ENCODE measurements around the gene PIGK.
A peak's percentile ranks its signal among the peaks of the same experiment; 100 is the strongest.

Gene PIGK

DNA sequence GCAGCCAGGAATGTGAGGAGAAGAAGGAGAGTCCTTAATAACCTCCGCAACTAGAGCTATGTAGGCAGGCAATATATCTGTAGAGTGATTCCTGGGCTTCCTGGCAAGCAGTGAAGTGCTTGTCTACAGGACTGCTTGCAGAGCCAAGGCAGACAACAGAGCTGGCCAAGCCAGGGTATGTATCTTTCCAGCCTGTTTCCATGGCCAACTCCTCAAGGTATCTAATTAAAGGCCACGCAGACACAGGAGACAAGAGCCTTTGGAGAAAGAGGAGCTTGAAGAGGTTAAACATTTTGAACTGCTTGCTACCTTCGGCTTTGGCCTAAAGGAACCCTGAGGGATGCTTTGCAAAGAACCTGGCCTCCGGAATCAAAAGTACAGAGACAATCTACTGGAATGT, 137.4 kb downstream of the PIGK start:
- Histone ChIP-seq H3K4me3 (ENCODE audit: severe bottlenecking) (no peak overlapping the region), H3K4me1 (ENCODE audit: insufficient read depth, poor library complexity, severe bottlenecking) (no peaks in the 10 kb centered on the region), H3K27ac (ENCODE audit: poor library complexity, severe bottlenecking) (no peak overlapping the region), H3K27me3 (ENCODE audit: insufficient read depth, poor library complexity, severe bottlenecking) (no peaks in the 10 kb centered on the region), H3K9me3 (ENCODE audit: severe bottlenecking) (no peaks in the 10 kb centered on the region), H3K36me3 (ENCODE audit: low read depth) (no peaks in the 10 kb centered on the region)
- ATAC-seq (ENCODE audit: low read depth) (no peak), DNase-seq (ENCODE audit: low spot score) (no peak)
- TF ChIP-seq, protein P1, sequence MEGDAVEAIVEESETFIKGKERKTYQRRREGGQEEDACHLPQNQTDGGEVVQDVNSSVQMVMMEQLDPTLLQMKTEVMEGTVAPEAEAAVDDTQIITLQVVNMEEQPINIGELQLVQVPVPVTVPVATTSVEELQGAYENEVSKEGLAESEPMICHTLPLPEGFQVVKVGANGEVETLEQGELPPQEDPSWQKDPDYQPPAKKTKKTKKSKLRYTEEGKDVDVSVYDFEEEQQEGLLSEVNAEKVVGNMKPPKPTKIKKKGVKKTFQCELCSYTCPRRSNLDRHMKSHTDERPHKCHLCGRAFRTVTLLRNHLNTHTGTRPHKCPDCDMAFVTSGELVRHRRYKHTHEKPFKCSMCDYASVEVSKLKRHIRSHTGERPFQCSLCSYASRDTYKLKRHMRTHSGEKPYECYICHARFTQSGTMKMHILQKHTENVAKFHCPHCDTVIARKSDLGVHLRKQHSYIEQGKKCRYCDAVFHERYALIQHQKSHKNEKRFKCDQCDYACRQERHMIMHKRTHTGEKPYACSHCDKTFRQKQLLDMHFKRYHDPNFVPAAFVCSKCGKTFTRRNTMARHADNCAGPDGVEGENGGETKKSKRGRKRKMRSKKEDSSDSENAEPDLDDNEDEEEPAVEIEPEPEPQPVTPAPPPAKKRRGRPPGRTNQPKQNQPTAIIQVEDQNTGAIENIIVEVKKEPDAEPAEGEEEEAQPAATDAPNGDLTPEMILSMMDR (IDR thresholded peaks at IDR 0.05; ENCODE audit: poor library complexity, severe bottlenecking) = no peak

DNA sequence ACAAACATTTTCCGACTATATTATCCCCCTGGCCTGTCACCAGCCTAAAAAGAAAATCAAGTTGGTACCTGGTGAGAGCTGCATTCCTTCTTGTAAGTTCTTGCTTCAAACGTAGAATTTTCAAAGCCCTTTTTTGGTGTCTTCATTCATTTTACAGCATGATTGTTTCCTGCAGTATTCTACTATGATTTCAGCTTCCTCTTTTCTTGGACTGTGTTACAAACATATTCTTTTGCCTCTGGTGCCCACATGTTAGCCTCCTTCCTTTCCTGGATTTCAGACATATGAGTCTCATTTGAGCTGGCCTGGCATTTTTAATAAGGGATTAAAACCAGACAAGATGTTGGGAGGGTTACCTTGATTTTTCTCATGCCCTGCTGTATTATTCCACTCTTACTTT, 142.5 kb downstream of the PIGK start:
- no peak overlapping the region for H3K4me3 ChIP-seq (ENCODE audit: severe bottlenecking)
- H3K36me3 ChIP-seq (ENCODE audit: low read depth) = no peaks in the 10 kb centered on the region
- DNase-seq (ENCODE audit: low spot score) (no peak), ATAC-seq (ENCODE audit: low read depth) (no peak)
- TF ChIP-seq, protein P1 (IDR thresholded peaks at IDR 0.05; ENCODE audit: poor library complexity, severe bottlenecking) = no peak
- H3K9me3 ChIP-seq (ENCODE audit: severe bottlenecking) = no peaks in the 10 kb centered on the region
- H3K4me1 ChIP-seq (ENCODE audit: insufficient read depth, poor library complexity, severe bottlenecking) = no peaks in the 10 kb centered on the region
- no peak overlapping the region for H3K27ac ChIP-seq (ENCODE audit: poor library complexity, severe bottlenecking)
- no peaks in the 10 kb centered on the region for H3K27me3 ChIP-seq (ENCODE audit: insufficient read depth, poor library complexity, severe bottlenecking)

DNA sequence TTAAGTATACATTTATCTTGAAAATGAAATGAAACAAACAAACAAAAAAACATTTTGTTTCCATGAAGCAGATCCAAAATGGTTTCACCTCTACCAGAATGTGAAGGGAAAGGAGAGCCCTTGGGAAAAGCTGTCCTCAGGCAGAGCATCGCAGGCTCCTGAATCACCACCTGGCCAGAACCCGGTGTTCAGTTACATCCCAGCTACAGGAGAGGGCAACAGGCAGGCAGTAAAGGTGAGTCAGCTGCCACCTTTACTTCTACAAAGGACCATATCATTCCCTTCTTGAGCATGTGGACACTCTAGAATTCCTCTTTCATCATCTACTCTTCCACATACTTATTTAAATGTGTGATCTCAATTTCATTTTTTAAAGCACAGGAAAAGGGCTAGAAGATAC, 151.2 kb downstream of the PIGK start:
- Histone ChIP-seq H3K4me1 (ENCODE audit: insufficient read depth, poor library complexity, severe bottlenecking) (peaks cover 8% of the 10 kb centered on the region), H3K27ac (ENCODE audit: poor library complexity, severe bottlenecking) (peak overlapping the region; percentile 47), H3K27me3 (ENCODE audit: insufficient read depth, poor library complexity, severe bottlenecking) (no peaks in the 10 kb centered on the region), H3K36me3 (ENCODE audit: low read depth) (no peaks in the 10 kb centered on the region), H3K9me3 (ENCODE audit: severe bottlenecking) (no peaks in the 10 kb centered on the region), H3K4me3 (ENCODE audit: severe bottlenecking) (no peak overlapping the region)
- ATAC-seq (ENCODE audit: low read depth) (peak; percentile 100), DNase-seq (ENCODE audit: low spot score) (peak; percentile 74)
- TF ChIP-seq, protein P1 (IDR thresholded peaks at IDR 0.05; ENCODE audit: poor library complexity, severe bottlenecking) = no peak

DNA sequence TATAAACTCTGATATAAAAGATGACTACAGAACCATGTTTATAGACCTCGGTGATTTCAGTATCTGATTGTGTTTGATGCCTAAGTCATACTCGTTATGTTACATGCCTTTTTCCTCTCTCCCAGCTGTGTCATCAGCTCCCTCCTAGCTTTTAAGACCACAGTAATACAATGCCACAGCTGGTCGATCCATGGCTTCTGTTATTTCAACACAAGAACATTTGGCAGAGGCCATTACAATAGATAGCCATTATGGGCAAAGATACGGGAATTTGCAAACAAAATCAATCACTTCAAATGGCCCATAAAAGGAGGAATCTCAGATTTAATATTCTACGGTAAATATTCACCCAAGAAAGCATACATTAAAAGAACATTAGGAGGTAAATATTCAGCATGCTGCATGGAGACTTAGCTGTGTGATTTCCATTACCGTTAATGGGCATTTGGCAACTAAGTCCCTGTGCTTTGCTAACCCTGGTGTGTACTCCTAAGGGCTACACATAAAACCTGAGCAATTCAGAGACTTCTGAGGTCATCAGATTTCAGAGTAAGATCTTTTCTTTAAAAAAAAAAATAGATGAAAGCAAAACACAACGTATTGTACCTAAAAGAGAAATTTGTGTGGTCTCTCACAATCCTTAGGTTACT, 153.4 kb downstream of the PIGK start:
- TF ChIP-seq, protein P1 (IDR thresholded peaks at IDR 0.05; ENCODE audit: poor library complexity, severe bottlenecking) = no peak
- peaks cover 8% of the 10 kb centered on the region for H3K4me1 ChIP-seq (ENCODE audit: insufficient read depth, poor library complexity, severe bottlenecking)
- DNase-seq (ENCODE audit: low spot score) (no peak), ATAC-seq (ENCODE audit: low read depth) (no peak)
- H3K4me3 ChIP-seq (ENCODE audit: severe bottlenecking) = no peak overlapping the region
- no peaks in the 10 kb centered on the region for H3K27me3 ChIP-seq (ENCODE audit: insufficient read depth, poor library complexity, severe bottlenecking)
- H3K27ac ChIP-seq (ENCODE audit: poor library complexity, severe bottlenecking) = no peak overlapping the region
- H3K36me3 ChIP-seq (ENCODE audit: low read depth) = no peaks in the 10 kb centered on the region
- H3K9me3 ChIP-seq (ENCODE audit: severe bottlenecking) = no peaks in the 10 kb centered on the region

DNA sequence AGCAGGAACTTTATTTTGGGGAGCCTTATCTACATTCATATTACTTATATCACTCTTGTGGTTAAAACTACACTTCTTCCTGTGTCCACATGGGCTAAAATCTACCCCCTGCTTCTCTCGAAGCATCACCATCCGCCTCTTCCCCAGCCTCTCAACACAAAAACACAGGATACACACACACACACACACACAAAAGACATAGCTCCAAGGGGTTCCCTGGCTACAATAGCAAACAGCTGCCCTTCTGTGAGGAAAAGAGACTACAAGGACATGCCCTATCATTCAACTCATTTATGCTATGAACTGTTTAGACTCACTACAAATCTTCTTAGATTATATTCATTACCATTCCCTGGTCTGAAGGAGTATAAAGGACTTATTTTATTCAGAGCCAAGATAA, 155.0 kb downstream of the PIGK start:
- ATAC-seq (ENCODE audit: low read depth) = no peak
- H3K27me3 ChIP-seq (ENCODE audit: insufficient read depth, poor library complexity, severe bottlenecking) = no peaks in the 10 kb centered on the region
- no peak for DNase-seq (ENCODE audit: low spot score)
- no peak overlapping the region for H3K27ac ChIP-seq (ENCODE audit: poor library complexity, severe bottlenecking)
- H3K36me3 ChIP-seq (ENCODE audit: low read depth) = no peaks in the 10 kb centered on the region
- peaks cover 8% of the 10 kb centered on the region for H3K4me1 ChIP-seq (ENCODE audit: insufficient read depth, poor library complexity, severe bottlenecking)
- H3K4me3 ChIP-seq (ENCODE audit: severe bottlenecking) = no peak overlapping the region
- TF ChIP-seq, protein P1 (IDR thresholded peaks at IDR 0.05; ENCODE audit: poor library complexity, severe bottlenecking) = no peak
- no peaks in the 10 kb centered on the region for H3K9me3 ChIP-seq (ENCODE audit: severe bottlenecking)
